Measurements from ENCODE around the gene C1R.

- TF ChIP-seq, protein P1, sequence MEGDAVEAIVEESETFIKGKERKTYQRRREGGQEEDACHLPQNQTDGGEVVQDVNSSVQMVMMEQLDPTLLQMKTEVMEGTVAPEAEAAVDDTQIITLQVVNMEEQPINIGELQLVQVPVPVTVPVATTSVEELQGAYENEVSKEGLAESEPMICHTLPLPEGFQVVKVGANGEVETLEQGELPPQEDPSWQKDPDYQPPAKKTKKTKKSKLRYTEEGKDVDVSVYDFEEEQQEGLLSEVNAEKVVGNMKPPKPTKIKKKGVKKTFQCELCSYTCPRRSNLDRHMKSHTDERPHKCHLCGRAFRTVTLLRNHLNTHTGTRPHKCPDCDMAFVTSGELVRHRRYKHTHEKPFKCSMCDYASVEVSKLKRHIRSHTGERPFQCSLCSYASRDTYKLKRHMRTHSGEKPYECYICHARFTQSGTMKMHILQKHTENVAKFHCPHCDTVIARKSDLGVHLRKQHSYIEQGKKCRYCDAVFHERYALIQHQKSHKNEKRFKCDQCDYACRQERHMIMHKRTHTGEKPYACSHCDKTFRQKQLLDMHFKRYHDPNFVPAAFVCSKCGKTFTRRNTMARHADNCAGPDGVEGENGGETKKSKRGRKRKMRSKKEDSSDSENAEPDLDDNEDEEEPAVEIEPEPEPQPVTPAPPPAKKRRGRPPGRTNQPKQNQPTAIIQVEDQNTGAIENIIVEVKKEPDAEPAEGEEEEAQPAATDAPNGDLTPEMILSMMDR (IDR thresholded peaks at IDR 0.05 in 4 of 5, conservative IDR thresholded peaks at IDR 0.05 in 1 of 5): no peak
- no peak for TF ChIP-seq POLR2A (IDR thresholded peaks at IDR 0.05)
Measured at GRCh38 chr12:7101047-7101693, 8.9 kb upstream of the C1R start.

Measured in gastrocnemius medialis (tissue), 4 donors.